Fibroblast of pulmonary artery (primary cell): Measurements from ENCODE around the gene TSPY9.
"Not testable (repeated sequence)": the region's sequence is repeated elsewhere in the genome, so short reads cannot be mapped to it uniquely, and the experiment has no call there.

Experiments used
- DNase-seq: peaks from one replicate; pipeline ENCODE4 v3.0.0-alpha.2; 2010; ENCODE audit warnings: low read depth
- H3K4me3 ChIP-seq: replicated peaks from 2 replicates; pipeline ENCODE4 v1.5.1; 2011; ENCODE audit warnings: low read depth, mild to moderate bottlenecking, control low read depth, low read length, moderate library complexity

TSPY9 gene

DNA sequence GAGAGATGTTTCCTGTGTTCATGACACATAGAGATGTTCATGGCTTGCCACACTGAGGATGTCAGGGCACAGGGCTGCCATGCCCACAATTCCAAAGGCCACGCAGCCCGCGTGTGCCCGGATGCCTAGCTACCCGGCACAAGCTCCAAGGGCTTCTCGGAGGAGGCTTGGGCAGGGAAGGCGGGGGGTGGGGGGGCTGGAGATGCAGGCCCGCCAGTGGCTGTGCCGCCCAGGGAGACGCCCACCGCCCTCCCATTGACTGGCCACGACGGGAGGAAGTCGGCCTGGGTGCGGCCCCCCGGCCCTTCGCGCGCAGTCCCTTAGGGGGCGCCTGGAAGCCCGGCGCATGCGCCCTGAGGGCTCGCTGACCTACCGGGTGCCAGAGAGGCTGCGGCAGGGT is at the start of gene TSPY9:
TSS of gene TSPY9 (plus strand) at position 301 of the 400 bp plus-strand sequence. CDS start at position 347, 46 bp downstream.
- not testable (repeated sequence) for H3K4me3 ChIP-seq, DNase-seq

DNA sequence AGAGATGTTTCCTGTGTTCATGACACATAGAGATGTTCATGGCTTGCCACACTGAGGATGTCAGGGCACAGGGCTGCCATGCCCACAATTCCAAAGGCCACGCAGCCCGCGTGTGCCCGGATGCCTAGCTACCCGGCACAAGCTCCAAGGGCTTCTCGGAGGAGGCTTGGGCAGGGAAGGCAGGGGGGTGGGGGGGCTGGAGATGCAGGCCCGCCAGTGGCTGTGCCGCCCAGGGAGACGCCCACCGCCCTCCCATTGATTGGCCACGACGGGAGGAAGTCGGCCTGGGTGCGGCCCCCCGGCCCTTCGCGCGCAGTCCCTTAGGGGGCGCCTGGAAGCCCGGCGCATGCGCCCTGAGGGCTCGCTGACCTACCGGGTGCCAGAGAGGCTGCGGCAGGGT is 20.4 kb upstream of the TSPY9 start, which contains the start of gene TSPY1:
TSS of gene TSPY1 (plus strand) at position 301 of the 400 bp plus-strand sequence. CDS start at position 347, 46 bp downstream.
- not testable (repeated sequence) for H3K4me3 ChIP-seq, DNase-seq

DNA sequence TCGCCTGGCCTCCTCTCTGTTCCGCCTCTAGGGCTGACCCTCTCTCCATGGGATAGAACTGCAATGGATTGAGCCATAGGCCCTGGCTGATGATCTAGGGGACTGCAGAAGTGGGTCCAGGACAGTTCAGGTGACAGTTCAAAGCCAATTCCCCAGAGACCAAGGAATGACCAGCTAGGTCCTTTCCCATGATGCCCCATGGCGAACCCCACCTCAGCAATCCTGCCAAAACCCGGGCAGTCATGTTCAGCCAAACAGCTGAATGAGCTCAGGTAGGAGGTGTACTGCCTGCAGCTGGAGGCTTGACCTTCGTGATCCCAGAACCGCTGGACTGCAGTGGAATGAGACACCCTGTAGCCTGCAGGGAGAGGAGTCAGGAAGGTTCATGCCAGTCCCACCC is 17.3 kb downstream of the TSPY9 start:
- not testable (repeated sequence) for DNase-seq, H3K4me3 ChIP-seq

DNA sequence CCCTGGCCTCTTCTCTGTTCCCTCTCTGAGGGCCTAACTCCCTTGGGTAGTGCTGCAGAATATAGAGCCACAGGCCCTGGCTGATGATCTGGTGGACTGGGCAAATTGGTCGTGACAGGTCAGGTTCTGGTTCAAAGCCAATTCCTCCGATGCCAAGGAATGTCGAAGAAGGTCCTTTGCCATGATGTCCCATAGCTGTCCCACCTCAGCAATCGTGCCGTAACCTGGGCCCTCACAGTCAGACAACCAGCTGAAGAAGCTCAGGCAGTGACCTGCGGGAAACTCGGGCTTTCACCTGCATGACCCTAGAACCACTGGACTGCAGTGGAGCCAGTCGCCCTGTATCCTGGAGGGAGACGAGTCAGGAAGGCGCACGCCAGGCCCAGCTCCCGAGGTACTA is 29.2 kb downstream of the TSPY9 start:
- not testable (repeated sequence) for DNase-seq

GRCh38 chrY:9527580-9527979 is 40.5 kb downstream of the TSPY9 start, which contains the start of gene TSPY10:
Gene TSPY10, plus strand, starts transcription at chrY:9527880. Its CDS starts 46 bp downstream, at chrY:9527926.
- not testable (repeated sequence) for DNase-seq

More for the DNA sequence above, 29.2 kb downstream of the TSPY9 start:
- not testable (repeated sequence) for H3K4me3 ChIP-seq

More at GRCh38 chrY:9527580-9527979, 40.5 kb downstream of the TSPY9 start, which contains the start of gene TSPY10:
- not testable (repeated sequence) for H3K4me3 ChIP-seq
